AG09309 (cell line): Measurements from ENCODE around the gene FRS2.

Experiments
- DNase-seq: peaks from one replicate; pipeline ENCODE4 v3.0.0-alpha.2; 2010; ENCODE audit warnings: low read depth
- H3K4me3 ChIP-seq: 2 replicates; pipeline ENCODE4 v1.5.1; 2011; ENCODE audit warnings: mild to moderate bottlenecking, low read depth, low read length, moderate library complexity; ENCODE audit not compliant: control insufficient read depth
- CTCF ChIP-seq: IDR thresholded peaks from 2 replicates; pipeline ENCODE4 v1.5.1; 2011; ENCODE audit warnings: mild to moderate bottlenecking, low read depth, low read length, inconsistent platforms; ENCODE audit not compliant: insufficient read depth, control insufficient read depth; ENCODE audit errors: missing control alignments

The FRS2 gene

GRCh38 chr12:69502345-69503081 is 32.3 kb downstream of the FRS2 start:
- TF ChIP-seq CTCF = no peak
- H3K4me3 ChIP-seq = no peak overlapping the region
- DNase-seq = no peak

- no peak overlapping the region for H3K4me3 ChIP-seq
- no peak for DNase-seq
- TF ChIP-seq CTCF = no peak
Measured at GRCh38 chr12:69508091-69508490, 37.9 kb downstream of the FRS2 start.

- no peak for DNase-seq
- no peak for TF ChIP-seq CTCF
- H3K4me3 ChIP-seq = no peak overlapping the region
Measured at GRCh38 chr12:69508621-69509020, 38.4 kb downstream of the FRS2 start.

GRCh38 chr12:69509308-69509736 is 39.1 kb downstream of the FRS2 start:
- DNase-seq = no peak
- no peak overlapping the region for H3K4me3 ChIP-seq
- no peak for TF ChIP-seq CTCF

GRCh38 chr12:69509904-69510827 is 40.0 kb downstream of the FRS2 start:
- no peak for DNase-seq
- H3K4me3 ChIP-seq = no peak overlapping the region
- TF ChIP-seq CTCF = no peak

- no peak for TF ChIP-seq CTCF
- no peak for DNase-seq
- H3K4me3 ChIP-seq = no peak overlapping the region
Measured at GRCh38 chr12:69511016-69511415, 40.8 kb downstream of the FRS2 start.
